ENCODE data around the gene RNF213.
"Not testable (repeated sequence)": the region's sequence is repeated elsewhere in the genome, so short reads cannot be mapped to it uniquely, and the experiment has no call there.

The RNF213 gene

DNA sequence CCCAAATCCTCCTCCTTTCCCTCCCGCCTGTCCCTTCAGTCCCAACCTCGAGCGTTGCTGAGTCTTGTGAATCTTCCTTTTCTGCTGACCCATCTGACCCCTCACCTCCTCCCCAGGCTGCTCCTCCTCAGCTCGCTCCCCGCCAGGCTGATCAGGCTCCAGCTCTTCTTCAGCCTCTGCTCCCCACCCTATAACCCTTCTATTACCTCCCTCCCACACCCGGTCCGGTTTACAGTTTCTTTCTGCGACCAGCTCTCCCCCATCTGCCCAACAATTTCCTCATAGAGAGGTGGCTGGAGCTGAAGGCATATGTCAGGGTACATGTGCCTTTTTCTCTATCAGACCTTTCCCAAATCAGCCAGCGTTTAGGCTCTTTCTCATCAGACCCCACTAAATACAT lies 140.4 kb downstream of the RNF213 start:
- DNase-seq, result not testable (repeated sequence)

DNA sequence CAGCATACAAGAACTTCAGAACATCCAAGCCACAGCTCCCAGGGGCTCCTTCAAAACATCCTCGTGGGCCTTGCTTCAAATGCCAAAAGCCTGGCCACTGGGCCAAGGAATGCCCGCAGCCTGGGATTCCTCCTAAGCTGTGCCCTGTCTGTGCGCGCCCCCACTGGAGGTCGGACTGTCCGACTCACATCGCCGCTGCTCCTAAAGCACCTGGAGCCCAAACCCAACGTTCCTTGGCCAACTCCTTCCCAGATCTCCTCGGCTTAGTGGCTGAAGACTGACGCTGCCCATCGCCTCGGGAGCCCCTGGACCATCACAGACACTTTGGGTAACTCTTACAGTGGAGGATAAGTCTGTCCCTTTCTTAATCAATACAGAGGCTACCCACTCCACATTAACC lies 141.4 kb downstream of the RNF213 start:
- not testable (repeated sequence) for DNase-seq

DNA sequence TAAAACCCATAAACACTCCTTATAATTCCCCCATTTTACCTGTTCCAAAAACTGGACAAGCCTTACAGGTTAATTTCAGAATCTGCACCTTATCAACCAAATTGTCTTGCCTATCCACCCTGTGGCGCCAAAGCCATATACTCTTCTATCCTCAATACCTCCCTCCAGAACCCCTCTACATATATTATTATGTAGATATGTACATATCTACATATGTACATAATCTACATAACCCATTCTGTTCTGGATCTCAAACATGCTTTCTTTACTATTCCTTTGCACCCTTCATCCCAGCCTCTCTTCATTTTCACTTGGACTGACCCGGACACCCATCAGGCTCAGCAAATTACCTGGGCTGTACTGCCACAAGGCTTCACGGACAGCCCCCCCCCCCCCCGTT lies 142.3 kb downstream of the RNF213 start:
- no peak for DNase-seq

DNA sequence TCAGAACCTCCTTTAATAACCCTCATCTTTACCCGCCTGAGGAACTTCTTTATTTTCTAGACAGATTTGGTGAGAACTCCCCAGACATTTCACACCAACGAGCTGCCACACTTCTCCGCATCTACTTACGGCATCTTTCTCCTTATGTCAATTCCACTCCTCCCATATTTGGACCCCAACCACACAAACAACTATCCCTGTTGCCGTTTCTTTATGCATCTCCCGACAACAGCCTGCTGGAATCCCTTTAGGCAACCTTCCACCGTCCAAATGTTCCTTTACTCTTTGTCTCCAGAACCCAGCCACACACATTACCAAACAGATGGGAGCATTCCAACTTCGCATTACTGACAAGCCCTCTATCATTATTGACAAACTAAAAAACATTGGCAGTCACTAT lies 145.5 kb downstream of the RNF213 start:
- no peak for DNase-seq

DNA sequence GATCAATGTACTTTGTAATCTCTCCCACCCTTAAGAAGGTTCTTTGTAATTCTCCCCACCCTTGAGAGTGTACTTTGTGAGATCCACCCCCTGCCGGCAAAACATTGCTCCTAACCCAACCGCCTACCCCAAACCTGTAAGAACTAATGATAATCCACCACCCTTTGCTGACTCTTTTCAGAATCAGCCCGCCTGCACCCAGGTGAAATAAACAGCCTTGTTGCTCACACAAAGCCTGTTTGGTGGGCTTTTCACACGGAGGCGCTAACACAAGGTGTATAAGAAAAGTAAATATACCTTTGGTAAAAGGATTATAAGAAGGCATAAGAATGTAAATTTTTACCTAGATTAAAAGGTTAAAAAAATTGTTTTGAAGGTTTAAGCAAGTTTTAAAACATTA lies 147.3 kb downstream of the RNF213 start:
- not testable (repeated sequence) for DNase-seq

DNA sequence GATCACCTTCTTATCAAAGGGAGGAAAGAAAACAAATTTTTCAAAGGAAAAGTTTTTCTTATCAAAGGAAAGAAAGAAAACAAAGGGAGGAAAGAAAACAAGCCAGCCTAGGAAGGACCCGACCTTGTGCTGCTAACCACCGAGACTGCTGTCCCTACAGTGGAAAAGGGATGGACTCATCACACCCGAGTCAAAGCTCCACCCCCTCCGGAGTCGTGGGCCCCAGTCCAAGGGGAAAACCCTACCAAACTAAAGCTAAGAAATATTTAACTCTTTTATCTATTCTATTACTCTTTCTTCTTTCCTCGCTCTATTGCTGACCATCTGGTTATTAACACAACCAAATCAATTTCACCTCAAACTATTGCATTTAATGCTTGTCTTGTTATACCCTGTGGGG lies 148.2 kb downstream of the RNF213 start:
- no peak for DNase-seq

DNA sequence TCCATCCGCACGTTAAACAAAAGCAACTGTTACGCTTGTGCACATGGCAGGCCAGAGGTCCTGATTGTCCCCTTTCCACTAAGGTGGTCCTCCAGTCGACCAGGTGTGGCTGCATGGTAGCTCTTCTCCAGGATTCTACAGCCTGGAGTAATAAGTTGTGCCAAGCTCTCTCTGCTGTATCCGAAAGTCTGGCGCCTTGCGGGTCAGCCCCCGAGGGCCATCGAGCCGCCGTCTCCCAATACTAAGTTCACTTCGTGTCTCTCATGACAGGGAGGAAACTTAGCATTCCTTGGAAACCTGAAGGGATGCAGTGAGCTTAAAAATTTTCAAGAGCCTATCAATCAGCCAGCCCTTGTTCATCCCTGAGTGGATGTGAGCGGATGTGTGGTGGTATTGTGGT lies 149.0 kb downstream of the RNF213 start:
- no peak for DNase-seq

DNA sequence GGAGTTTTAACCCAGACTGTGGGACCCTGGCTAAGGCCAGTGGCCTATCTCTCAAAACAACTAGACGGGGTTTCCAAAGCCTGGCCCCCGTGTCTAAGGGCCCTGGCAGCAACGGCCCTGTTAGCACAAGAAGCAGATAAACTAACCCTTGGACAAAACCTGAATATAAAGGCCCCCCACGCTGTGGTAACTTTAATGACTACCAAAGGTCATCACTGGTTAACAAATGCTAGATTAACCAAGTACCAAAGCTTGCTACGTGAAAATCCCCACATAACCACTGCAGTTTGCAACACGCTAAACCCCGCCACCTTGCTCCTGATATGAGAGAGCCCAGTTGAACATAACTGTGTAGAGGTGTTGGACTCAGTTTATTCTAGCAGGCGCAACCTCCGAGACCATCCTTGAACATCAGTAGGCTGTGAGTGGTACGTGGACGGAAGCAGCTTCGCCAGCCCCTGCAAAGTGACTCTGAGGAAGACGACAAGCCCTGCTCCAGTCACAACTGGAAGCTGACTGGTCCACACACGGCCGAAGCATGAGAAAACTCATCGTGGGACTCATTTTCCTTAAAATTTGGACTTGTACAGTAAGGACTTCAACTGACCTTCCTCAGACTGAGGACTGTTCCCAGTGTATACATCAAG lies 149.9 kb downstream of the RNF213 start:
- DNase-seq, result not testable (repeated sequence)

DNA sequence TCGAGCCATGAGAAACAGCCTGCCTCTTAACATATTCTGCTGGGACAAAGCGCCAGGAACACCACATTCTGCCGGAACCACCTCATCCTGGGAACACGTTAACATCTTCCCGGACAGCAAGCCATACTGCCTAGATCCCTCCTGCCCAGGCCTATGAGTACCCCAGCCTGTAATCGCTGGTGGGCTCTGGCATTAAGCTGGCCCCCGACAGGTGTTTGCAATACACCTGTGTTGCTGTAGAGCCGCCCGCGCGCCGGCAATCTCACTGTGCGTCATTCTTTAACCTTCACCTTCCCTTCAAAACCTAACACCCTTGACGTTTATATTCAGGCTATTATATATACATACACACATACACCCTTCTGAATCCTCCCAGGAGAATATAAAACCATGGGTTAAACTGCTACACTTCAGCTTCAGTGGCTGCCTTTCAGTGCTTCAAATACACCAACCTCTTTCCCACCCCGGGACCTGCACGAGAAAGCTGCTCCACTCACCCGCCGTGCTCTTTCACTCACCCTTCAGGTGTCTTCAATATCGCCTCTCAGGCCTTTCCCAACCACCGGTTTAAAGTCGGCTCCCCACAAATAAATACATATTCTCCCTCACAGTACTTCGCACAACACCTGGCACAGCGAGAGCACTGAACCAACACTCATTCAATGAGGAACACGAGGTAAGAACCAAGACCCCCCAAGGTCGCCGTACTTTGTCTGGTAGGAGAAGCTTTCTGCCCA lies 153.3 kb downstream of the RNF213 start:
- DNase-seq, result no peak

DNA sequence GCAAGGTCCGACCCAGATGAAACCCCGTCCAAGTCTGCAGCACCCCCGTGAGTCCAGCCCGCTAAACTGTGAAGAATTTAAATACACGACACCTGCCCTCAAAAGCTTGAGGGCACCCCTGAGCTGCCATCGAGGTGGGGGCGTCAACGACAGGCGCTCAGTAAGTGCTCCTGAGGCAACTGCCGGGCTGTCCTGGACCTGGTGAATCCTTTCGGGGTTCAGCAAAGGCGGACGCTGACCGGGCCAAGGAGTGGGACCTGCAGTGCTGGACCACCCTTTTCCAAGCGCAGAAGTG lies 153.8 kb downstream of the RNF213 start:
- DNase-seq, result no peak

DNA sequence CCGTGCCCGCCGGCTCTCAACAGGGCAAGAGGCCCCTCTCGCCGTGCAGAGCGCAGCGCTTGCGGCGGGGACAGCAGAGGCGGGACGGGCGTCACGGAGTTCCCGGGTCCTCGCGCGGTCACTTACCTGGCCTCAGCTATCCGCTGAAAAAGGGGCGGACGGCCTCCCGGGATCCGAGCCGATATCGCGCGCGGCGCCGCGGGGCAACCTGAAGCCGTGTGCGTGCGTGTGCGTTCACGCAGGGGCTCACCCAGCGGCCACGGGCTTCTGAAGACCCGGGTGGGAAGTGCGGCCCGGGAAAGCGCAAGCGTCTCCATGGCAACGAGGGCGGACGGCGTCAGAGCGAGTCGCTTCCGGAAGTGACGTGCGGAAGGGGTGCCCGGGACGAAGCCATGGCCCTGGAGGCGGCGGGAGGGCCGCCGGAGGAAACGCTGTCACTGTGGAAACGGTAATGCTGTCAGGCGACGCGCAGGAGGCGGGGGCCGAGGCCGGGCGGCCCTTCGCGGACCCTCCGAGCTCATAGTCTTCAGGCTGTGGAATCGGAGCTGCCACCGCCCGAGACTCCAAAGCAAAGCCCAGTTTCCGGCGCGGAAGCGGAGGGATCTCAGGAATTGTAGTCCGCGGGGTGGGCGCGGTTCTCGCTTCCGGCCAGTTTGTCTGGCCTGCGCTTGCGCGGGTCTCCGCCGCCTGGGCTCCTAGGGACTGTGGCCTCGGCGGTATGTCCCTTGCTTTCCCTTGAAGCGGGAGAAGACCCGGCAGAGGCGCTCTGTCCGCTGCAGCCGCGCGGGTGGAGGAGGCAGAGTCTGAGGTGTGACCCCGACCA lies 154.4 kb downstream of the RNF213 start, which contains the start of gene ENDOV:
TSS of gene ENDOV (plus strand) at position 365 of the 823 bp plus-strand sequence. CDS start at position 393, 28 bp downstream.
- DNase-seq, result peak; percentile 91

DNA sequence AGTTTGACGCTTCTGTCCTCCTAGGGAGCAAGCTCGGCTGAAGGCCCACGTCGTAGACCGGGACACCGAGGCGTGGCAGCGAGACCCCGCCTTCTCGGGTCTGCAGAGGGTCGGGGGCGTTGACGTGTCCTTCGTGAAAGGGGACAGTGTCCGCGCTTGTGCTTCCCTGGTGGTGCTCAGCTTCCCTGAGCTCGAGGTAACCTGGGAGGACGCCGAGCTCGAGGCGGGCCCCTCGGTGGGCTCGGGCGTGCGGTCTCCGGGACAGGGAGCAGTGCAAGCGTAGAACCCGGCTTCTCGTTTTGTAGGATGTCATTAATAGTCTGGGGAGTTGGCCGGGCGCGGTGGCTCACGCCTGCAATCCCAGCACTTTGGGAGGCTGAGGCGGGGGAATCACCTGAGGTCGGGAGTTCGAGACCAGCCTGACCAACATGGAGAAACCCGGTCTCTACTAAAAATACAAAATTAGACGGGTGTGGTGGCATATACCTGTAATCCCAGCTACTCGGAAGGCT lies 155.0 kb downstream of the RNF213 start:
- DNase-seq, result no peak

DNA sequence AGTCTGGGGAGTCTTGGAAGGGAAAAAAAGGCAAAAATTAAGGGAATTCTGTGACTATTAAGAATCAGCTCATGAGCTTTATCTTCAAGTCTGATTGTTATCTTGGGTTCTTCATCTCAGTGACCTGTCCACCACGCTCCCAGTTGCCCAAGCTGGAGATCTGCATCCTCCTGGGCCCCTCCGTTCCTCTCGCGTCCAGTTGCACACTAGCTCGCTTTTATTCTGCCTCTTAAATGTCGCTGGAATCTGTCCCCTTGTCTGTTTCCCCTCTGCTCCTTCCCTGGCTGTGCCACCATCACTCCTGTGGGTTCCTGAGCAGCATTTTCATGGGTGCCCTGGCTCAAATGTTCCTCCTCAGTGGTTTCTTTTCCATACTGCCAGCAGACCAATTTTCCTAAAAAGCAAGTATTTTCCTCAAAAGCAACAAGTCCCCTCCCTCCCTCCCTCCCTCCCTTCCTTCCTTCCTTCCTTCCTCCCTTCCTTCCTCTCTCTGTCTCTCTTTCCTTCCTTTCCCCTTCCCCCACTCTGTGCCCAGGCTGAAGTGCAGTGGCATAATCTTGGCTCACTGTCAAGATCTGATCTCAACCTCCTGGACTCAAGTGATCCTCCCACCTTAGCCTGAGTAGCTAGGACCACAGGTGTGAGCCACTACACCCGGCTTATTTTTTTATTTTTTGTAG lies 155.7 kb downstream of the RNF213 start:
- DNase-seq, result no peak

DNA sequence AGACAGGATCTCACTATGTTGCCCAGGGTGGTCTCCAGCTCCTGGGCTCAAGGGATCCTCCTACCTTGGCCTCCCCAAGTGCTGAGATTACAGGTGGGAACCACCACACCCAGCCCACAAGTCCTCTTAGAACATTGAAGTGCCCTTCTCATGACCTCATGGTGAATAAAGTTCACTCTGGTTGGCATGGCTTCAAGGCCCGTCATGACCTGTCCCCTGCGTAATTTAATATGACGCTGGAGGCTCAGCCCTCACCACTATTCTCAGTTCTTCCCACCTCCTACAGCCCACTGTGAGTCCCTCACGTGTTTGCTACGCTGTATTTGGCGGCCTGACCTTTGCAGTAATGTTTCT lies 156.3 kb downstream of the RNF213 start:
- no peak for DNase-seq

DNA sequence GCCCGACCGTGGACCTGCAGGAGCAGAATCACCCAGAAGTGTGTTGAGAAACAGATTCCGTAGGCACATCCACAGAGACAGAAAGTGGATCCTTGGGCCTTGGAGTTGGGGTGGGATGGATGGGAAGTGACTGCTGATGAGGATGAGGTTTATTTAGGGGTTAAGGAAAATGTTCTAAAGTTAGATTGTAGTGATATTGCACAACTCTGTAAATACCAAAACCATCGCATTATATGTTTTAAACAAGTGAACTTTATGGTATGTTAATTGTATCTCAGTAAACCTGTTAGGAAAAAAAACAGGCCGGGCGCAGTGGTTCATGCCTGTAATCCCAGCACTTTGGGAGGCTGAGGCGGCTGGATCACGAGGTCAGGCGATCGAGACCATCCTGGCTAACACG lies 157.9 kb downstream of the RNF213 start:
- DNase-seq, result no peak

DNA sequence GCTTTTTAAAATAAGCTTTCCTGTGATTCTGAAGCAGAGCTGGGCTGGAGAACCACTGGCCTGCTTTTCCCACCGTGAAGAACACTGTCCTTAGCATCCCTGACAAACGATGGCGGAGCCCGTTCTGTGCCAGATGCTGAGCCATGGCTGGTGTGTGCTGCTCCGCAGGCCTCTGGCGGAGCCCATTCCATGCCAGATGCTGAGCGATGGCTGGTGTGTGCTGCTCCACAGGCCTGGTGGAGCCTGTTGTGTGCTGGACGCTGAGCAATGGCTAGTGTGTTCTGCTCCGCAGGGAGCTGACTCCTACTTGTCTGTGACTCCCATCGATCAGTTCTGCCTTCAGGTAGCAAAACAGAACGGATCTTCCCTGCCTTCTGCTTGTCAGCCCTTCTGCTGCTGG lies 158.6 kb downstream of the RNF213 start:
- no peak for DNase-seq

DNA sequence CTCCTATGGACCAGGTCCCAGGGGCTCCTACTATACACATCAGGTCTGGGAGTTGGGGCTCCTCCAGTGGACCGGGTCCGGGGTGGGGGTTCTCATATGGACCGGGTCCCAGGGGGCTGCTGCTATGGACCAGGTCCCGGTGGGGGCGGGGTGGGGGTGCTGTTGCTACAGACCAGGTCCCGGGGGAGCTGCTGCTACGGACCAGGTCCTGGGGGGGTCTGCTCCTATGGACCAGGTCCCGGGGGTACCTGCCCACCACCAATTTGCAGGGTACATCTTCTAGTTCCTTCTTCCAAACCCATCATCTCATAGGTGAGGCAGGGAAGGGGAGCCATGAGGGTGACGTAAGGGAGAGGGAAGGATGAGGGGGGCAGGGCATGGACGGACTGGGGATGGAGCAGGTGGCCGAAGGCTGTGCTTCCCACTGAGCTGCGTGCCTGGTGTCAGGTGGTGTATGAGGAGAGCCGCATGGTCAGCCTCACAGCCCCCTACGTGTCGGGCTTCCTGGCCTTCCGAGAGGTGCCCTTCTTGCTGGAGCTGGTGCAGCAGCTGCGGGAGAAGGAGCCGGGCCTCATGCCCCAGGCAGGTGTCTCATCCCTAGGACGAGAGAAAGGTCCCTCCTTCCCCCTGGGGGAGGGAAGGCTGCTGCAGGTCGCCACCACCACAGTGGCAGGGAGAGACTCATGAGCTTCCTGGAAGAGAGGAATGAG lies 160.9 kb downstream of the RNF213 start:
- DNase-seq, result no peak

DNA sequence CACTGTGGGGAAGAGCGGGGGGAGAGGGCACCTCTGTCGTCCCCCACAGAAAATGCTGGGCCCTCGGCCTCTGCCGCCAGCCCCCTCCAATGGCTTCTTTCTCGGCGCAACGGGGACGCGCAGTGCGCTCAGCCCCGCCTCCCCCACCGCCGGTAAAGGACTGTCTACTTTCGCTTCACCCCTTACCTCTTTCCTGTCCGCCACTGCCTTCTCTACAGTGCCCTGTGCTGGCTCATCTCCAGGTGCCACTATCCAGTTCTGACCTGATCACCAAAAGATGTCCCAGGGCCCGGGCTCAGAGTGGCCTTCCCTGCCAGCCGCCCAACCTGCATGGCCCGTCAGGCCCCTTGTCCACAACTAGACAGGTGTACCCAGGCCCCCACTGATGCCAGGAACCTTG lies 161.6 kb downstream of the RNF213 start:
- no peak for DNase-seq

DNA sequence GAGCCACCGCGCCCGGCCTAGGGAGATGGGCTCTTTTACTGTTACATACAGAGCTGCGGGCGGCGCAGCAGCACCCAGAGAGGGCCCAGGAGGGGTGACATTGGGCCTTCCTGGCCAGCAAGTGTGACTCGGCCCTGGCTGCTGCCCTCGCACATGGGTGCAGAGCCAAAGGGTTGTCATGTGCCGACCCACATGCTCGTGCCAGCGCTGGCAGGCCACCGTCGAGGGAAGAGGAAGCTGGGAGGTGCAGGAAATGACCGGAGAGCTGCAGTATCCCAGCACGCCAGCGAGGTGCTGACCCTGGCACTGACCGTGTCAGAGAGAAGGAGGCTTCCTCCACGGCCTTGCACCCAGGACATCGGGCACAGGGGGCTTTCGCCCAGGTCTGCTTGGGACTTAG lies 162.3 kb downstream of the RNF213 start:
- no peak for DNase-seq

DNA sequence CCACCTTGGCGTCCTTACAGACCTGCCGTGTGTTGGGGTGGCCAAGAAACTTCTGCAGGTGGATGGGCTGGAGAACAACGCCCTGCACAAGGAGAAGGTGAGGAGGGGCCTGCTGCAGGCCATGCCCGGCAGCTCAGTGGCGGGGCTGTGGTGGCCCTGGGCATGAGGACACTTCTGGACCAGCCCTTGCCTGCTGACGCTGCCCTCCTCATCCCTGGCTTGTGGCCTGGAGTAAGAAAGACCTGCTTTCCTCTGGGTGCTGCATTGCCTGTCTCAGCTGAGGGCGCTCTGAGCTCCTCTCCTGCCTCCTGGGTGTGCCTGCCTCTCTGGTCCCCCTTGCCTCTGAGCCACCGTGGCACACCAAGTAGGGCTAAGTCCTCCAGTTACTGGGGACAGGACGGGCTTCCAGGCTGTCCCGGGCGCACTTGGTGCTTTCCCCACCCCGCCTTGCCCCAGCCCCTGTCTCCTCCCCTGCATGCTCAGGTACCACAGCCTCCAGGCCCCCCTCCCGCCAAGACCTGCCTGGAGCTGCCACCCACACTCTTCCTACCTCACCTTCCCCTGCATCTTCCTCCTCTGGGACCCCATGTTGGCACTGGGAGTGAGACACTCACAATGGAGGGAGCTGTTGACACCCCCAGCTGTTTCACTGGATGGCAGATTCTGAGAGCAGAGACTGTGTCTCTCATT lies 163.0 kb downstream of the RNF213 start:
- no peak for DNase-seq

DNA sequence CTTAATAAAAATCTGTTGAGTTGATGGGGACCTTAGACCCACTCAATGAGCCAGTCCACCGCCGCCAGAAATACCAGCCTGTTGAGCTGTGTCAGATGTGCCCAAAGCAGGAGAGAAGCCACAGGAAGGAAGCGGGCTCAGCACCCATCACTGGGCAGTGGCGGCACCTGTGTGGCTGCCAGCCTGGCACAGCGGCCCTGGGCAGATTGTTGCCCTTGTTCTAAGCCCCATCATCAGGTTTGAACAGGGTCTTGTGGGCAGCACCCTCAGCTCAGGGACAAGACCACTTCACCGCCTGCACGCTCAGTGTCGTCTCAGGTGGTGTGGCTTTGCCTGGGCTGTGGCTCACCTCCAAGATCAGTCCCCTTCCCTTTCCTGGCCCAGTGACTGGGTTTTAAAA lies 163.6 kb downstream of the RNF213 start:
- no peak for DNase-seq

All from NCI-H2171 (cell line).